Measurements from ENCODE around the gene PIP4P1. TPM values are rescaled to one million over a fixed set of nuclear protein-coding genes. Genes with fewer than 3 reads are reported as not detected.

PIP4P1 gene
- total and polyA plus RNA-seq, 2 donors: 18.6 to 53.2 TPM

GRCh38 chr14:20409226-20409625 lies 52.0 kb downstream of the PIP4P1 start:
- no peak for DNase-seq (ENCODE audit: low read depth in 6 of 9, low spot score in 9 of 9)
- Histone ChIP-seq H3K9me3 (ENCODE audit: control insufficient read depth in 2 of 2, insufficient read depth in 1 of 2, low read length in 1 of 2) (no peaks in the 10 kb centered on the region), H3K4me3 (ENCODE audit: low read length in 2 of 2) (no peak overlapping the region), H3K27me3 (ENCODE audit: control insufficient read depth in 2 of 2, insufficient read depth in 1 of 2, low read length in 1 of 2) (no peaks in the 10 kb centered on the region), H3K4me1 (ENCODE audit: control insufficient read depth in 2 of 2, insufficient read depth in 2 of 2, low read length in 2 of 2) (peaks cover 4% of the 10 kb centered on the region in 2 donors), H3K27ac (ENCODE audit: low read depth in 1 of 2, low read length in 1 of 2) (no peak overlapping the region), H3K36me3 (ENCODE audit: control insufficient read depth in 2 of 2, insufficient read depth in 2 of 2, low read length in 1 of 2) (peaks cover 21 to 22% of the 10 kb centered on the region in 2 donors)
- 96% methylated on average over 2 of the region's 2 CpGs for WGBS

Other genes starting within 250 kb of the PIP4P1 start
- gene OR11H6, start 237.7 kb downstream of the PIP4P1 start, total RNA-seq: not detected
- gene OR11H6, start 237.7 kb downstream of the PIP4P1 start, polyA plus RNA-seq: not detected
- gene OR11H7, start 232.5 kb downstream of the PIP4P1 start, total RNA-seq: not detected
- not detected for gene OR11H7, start 232.5 kb downstream of the PIP4P1 start, polyA plus RNA-seq
- not detected for gene OR11H4, start 222.1 kb downstream of the PIP4P1 start, total RNA-seq
- gene OR11H4, start 222.1 kb downstream of the PIP4P1 start, polyA plus RNA-seq: not detected
- 15.7 TPM for gene TTC5, start 155.5 kb downstream of the PIP4P1 start, total RNA-seq
- gene TTC5, start 155.5 kb downstream of the PIP4P1 start, polyA plus RNA-seq: 7.2 TPM
- gene CCNB1IP1, start 128.2 kb downstream of the PIP4P1 start, total RNA-seq: 37.9 TPM
- gene CCNB1IP1, start 128.2 kb downstream of the PIP4P1 start, polyA plus RNA-seq: 58.6 TPM
- 17.0 TPM for gene PARP2, start 117.8 kb downstream of the PIP4P1 start, total RNA-seq
- 12.7 TPM for gene PARP2, start 117.8 kb downstream of the PIP4P1 start, polyA plus RNA-seq
- gene TEP1, start 47.9 kb downstream of the PIP4P1 start, total RNA-seq: 15.4 TPM
- 34.5 TPM for gene TEP1, start 47.9 kb downstream of the PIP4P1 start, polyA plus RNA-seq
- 0.80 TPM for gene KLHL33, start 25.3 kb downstream of the PIP4P1 start, total RNA-seq
- gene KLHL33, start 25.3 kb downstream of the PIP4P1 start, polyA plus RNA-seq: 0.64 TPM
- gene OSGEP, start 6.6 kb downstream of the PIP4P1 start, total RNA-seq: 34.8 TPM
- gene OSGEP, start 6.6 kb downstream of the PIP4P1 start, polyA plus RNA-seq: 96.8 TPM
- 159 TPM for gene APEX1, start 6.2 kb downstream of the PIP4P1 start, total RNA-seq
- 128 TPM for gene APEX1, start 6.2 kb downstream of the PIP4P1 start, polyA plus RNA-seq
- gene PNP, start 8.0 kb upstream of the PIP4P1 start, total RNA-seq: 50.7 TPM
- gene PNP, start 8.0 kb upstream of the PIP4P1 start, polyA plus RNA-seq: 29.8 TPM
- gene RNASE10, start 44.1 kb upstream of the PIP4P1 start, total RNA-seq: 0.09 TPM
- 0.09 TPM for gene RNASE10, start 44.1 kb upstream of the PIP4P1 start, polyA plus RNA-seq
- gene RNASE9, start 99.6 kb upstream of the PIP4P1 start, total RNA-seq: not detected
- 0.02 TPM for gene RNASE9, start 99.6 kb upstream of the PIP4P1 start, polyA plus RNA-seq
- not detected for gene RNASE11, start 126.6 kb upstream of the PIP4P1 start, total RNA-seq
- 0.02 TPM for gene RNASE11, start 126.6 kb upstream of the PIP4P1 start, polyA plus RNA-seq
- gene RNASE12, start 129.9 kb upstream of the PIP4P1 start, total RNA-seq: not detected
- gene RNASE12, start 129.9 kb upstream of the PIP4P1 start, polyA plus RNA-seq: not detected
- gene OR6S1, start 180.3 kb upstream of the PIP4P1 start, total RNA-seq: not detected
- not detected for gene OR6S1, start 180.3 kb upstream of the PIP4P1 start, polyA plus RNA-seq
- 1.7 TPM for gene RNASE4, start 223.1 kb upstream of the PIP4P1 start, total RNA-seq
- 25.4 TPM for gene RNASE4, start 223.1 kb upstream of the PIP4P1 start, polyA plus RNA-seq
- gene ANG, start 227.3 kb upstream of the PIP4P1 start, total RNA-seq: 0.99 TPM
- 9.1 TPM for gene ANG, start 227.3 kb upstream of the PIP4P1 start, polyA plus RNA-seq

Measured in thymus (tissue), 11 donors.